NCI-H2196 (cell line): ENCODE data around the gene CSGALNACT2.

ENCODE experiments used
- DNase-seq: peaks from one replicate; lab custom pipeline; 2025; ENCODE audit not compliant: unreplicated experiment; lab: John Stamatoyannopoulos, UW

Gene CSGALNACT2

DNA sequence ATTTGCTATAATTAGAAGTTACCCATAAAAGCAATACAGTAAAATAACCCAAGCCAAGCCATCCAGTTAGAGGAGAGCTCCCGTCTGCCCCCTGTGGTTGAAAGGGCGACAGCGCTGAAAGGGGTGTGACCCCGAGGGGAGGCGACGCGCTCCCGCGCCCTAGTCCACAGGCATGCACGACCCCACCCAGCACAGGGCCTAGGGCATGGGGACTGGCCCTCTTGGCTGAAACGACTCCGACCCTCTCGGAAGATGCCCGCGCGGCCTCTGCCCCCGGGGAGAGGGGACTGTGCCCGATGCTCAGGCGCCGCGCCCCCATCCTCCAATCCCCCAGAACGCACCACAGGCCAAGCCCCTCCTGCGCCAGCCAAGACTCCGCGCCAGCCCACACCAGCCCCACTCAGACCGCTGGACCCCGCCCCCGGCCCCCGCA, 64.0 kb downstream of the CSGALNACT2 start:
- no peak for DNase-seq

DNA sequence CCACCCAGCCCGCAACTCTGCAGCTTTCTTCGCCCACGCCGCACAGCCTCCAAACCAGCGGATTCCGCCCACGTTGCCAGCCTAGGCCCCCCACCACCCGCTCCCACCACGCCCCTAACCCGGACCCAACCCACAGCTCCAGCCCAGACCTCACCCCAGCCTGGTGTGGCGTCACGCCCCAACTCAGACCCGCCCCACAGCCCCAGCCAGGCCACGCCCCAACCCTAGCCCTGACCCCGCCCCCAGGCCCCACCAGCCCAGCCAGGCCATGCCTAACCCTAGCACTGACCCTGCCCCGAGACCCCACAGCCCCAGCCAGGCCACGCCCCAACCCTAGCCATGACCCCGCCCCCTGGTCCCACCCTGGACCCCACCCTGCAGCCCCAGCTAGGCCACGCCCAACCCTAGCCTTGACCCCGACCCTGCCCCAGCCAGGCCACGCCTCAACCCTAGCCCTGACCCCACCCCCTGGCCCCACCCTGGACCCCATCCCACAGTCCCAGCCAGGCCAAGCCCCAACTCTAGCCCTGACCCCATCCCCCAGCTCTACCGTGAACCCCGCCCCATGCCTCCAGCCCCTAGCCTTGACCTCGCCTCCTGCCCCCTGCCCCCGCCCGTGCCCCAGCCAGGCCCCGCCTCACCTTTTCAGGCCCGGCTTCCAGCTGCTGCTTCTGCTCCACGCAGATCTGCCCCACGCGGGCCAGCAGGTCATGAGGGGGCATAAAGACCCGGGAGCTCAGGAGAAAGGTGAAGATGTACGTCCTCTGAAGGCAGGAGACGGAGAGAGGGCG, 64.6 kb downstream of the CSGALNACT2 start:
- no peak for DNase-seq

DNA sequence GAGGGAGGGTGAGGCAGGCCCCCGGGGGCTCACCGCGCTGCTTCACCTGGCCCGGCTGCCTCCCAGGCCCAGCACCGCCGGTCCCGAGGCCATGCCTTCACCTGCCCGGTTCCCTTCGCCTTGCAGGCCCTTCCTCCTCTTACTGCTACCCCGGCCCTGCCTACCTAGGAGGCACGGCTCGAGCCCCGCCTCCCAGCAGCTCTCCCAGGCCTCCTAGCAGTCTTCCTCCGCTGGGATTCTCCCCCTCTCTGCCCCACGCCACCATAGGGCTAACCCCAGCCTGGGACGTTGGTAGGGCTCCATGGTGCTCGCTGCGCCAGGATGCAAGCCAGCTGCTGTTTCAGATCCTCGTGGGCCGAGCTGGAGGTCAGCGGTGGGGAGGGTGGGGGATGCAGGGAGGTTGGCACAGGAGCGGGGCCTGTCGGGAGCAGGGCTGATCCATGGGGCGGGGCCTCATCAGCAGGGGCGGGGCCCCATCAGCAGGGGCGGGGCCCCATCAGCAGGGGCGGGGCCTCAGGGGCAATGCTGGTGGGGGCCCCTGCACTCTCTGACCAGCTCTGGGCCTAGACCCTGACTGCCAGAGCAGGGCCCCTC, 65.3 kb downstream of the CSGALNACT2 start:
- DNase-seq, result no peak

DNA sequence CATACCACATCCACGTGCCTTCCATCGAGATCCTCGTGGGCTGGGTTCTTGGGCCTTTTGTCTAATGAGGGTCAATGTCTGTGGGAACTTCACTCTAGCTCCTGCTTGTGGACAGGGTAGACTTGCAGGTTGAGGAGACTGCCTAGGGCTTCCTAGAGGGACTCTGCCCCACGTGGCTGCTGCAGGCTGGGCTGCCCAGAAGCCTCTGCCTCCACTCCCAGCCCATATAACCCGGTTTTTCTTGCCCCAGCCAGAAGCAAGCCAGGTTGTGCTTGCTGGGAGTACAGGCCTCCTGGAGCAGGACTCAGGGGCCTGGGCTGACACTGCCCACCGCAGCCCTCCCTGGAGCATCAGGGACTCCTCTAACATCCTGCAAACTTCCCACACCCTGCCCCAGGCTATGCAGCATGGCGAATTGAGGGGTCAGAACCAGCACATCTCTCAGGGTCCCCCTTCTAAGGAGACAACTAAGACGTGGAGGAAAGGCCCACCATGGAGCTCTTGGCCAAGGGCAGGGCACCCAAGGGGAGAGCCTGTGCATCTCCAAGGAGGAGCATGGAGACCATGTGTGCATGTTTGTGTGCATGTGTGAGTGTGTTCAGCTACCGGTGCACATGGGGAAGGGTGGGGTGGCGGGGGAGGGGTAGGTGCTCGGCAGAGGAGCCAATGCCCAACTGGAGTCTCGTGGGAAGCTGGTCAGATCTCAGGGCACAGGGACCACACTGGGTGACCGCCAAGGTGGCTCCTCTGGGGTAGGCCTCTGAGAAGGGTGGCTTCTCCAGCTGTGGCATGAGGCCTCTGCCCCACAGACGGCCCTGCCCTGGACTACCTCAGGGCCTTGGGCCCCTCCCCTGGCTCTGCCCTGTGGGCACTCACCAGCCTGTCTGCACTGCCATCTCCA, 66.0 kb downstream of the CSGALNACT2 start:
- DNase-seq, result no peak

DNA sequence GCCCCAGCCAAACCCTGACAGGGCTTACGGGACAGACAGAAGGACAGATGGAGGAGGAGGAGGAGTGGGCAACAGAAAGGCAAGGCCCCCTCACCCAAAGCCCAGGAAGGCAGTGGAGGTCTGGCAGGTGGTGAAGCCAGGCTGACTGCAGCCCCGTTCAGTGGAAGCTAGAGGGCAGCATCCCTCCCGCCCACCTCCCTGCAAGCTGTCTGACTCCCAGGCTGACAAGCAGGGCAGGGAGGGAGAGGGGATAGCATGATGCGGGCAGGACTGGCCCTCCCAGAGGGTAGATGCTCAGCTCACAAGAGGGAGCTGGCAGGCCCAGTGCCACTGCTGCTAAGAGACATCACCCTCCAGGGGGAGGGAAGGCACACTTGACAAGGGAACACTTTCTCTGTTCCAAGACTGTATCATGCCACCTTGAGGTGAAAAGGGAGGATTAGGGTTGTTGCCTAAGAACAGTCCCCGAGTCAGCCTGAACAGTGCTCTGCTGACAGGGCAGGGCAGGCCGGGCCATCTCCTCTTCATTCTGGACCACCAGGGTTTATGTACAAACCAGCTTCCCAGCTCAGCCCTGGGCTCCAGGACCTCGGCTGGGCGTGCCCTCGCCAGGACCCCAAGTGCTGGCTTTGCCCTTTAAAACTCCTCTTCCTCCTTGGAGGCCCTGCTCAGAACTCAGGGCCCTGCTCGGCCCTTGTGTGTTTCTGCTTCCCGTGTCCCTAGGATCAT, 66.9 kb downstream of the CSGALNACT2 start:
- DNase-seq, result peak; percentile 20

DNA sequence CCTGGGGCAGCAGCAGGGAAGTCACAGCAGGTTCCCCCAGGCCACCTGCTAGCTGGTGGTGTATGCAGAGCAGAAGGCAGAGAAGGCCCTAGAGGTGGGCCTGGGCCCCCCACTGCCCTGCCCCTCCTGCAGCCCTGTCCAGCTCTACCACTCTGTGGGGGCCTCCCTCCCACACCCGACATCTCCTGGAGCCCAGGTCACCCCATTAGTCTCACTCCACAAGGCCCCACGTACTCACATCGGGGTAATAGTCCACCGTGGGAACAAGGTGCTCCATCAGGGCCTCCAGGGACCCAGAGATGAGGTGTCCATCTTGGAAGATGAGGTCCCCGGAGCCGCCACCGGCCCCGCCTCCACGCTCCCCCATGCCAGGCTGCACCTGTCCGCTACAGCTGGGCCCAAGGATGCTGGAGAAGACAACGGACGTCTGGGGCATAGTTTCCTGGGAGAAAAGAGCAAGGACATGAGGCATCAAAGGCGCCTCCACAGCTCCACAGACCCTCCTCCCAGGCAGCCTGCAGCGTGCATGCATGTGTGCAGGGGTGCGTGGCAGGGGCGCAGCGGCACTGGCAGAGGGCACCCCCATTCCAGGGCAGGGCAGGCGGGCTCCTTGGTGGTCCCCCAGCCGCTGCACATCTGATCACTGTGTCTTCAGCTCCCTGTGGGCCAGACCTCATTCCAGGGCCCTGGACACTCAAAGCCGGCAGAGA, 67.6 kb downstream of the CSGALNACT2 start:
- DNase-seq, result no peak

DNA sequence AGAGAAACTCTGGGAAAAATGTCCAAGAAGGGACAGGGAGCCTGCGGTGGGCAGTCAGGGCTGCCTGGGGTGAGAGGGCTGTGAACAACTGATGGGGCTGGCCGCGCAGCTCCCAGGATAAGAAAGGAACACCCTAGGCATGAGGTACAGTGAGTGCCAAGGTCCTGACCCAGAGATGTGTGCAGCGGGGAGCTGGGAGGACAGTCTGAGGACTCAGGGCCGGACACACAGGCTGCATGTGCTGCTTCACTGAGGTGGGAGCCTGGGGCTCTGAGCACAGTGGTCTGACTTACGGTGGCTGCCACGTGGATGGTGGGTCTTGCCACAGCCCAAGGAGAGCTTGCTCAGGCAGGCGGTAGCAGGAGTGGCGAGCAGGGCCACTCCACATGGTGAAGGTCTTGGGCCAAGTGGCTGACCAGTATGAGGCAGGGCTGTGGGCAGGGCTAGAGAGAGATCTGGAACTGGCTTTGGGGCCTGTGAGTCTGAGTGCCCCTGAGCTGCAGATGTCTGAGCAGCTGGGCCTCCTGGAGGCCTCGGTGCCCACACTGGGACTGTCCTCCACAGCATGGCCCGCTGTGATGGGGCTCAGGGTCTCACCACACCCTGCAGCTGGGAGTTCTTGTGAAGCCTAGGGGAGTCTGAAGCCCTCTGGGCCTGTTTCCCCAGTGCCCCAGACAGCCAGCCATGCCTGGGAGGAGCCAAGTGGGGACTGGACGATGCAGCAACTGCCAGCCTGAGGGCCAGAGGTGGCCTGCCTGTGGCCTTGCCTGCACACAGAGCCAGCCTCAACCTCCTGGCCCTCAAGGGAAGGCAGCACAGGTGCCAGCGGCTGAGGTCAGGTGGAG, 68.4 kb downstream of the CSGALNACT2 start:
- no peak for DNase-seq

DNA sequence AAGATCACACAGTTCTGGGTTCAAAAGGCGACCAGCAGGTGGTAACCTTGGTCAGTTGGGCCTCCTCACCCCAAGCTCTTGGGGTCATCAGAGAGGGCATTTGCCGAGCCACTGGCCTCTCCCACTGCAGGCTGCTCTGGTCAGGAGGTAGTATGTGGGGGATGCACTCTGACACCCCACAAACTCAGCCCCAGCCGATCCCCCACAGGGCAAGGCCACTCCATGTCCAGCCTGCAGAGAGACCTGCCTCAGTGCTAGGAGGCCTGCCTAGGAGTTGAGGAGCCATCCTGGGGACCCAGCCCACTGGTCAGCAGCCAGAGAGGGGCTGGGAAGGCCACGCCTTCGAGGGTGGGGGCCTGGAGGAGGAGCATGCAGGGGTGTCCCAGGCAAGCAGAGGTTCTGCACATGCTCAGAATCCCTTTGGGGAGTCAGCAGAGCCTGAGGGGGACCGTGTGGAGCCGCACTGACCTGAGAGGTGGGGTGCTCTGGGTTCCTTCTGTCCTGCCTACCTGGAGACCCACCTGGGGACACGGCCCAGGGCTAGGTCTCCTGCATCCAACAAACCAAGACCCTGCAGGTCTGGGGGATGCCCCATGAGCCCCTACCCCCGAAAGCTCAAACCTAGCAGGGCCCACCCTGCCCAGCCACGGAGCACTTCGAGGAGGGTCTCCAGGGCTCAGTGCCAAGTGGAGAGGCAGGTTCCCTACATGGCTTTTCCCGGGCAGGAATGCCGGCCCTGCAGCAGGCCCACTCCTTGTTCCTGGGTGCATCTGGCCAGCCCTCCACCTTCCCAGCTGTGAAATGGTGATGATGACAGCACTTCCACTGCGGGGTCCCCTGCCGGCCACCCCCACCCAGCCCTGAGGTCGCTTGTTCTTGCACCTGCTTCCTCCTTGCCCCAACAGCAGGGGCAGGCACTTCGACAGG, 70.2 kb downstream of the CSGALNACT2 start:
- no peak for DNase-seq

DNA sequence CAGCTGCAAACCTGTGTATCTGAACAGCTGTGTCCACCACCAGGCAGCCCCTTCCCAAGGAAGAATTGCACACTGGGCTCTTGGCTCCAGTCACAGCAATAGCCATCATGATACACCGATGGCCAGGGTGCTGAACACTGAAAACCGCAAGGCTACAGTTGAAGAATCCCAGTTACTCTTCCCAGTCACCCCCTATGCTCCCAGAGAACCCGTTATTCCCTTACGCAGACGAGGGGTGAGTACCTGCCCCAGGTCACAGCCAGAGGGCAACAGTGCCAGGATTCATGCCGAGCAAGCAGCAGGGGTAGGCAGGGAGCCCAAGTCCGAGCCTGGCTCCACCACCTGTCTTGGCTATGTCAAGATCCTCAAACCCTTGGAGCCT, 70.8 kb downstream of the CSGALNACT2 start:
- DNase-seq, result no peak

DNA sequence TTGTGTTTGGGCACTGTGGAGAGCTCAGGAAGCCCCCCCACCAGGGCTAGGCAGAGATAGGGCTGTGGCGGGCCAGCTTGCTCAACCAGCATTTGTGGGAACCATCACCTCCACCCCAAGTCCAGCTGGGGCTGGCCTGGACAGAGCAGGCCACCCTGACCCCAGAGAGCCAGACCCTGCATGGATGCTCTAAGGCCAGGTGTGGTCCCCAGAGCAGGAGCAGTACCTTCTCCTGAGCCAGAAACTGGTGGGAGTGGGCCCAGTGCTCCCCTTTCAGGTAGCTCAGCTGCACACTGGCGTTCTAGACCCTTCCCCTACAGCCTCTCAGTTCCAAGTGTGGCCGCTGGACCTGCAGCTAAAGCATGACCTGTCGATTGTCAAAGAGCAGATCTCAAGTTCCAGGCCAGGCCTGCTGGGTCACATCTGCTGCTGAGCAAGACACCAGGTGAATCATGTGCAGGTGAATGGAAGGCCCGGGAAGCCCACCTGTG, 71.5 kb downstream of the CSGALNACT2 start:
- no peak for DNase-seq

DNA sequence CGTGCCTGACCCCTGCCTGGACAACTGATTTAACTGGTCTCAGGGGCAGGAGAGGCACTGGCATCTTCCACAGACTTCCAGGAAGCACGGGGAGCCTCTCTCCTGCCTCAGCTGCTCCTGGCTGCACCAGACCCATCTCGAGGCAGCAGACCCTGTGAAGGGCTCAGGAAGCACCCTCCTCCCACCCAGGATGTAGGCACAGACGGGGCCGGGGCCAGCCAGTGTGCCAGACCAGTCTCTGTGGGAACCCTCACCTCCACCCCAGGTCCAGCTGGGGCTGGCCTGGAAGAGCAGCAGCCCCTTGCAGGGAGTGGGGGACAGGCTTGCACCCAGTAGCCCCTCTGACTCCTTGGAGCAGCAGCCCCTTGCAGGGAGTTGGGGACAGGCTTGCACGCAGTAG, 72.3 kb downstream of the CSGALNACT2 start:
- no peak for DNase-seq

DNA sequence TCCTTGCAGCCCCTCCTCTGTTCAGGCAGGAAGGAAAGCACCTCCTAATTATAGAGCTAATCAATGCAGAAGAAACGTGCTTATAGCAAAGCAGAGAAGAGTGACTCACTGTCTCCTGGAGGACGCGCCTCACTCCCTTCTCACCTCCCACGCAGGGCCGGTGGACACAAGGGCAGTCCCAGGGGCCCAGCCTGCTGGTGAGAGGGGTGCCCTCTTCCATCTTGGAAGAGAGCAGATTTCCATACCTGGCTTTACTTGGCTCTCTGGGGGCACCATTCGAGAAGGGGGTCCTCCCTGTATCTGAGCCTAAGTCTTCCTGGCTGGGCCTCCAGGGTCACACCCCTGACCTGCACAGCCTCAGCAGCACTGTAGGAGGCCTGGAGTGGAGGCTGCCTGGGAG, 72.8 kb downstream of the CSGALNACT2 start:
- no peak for DNase-seq

DNA sequence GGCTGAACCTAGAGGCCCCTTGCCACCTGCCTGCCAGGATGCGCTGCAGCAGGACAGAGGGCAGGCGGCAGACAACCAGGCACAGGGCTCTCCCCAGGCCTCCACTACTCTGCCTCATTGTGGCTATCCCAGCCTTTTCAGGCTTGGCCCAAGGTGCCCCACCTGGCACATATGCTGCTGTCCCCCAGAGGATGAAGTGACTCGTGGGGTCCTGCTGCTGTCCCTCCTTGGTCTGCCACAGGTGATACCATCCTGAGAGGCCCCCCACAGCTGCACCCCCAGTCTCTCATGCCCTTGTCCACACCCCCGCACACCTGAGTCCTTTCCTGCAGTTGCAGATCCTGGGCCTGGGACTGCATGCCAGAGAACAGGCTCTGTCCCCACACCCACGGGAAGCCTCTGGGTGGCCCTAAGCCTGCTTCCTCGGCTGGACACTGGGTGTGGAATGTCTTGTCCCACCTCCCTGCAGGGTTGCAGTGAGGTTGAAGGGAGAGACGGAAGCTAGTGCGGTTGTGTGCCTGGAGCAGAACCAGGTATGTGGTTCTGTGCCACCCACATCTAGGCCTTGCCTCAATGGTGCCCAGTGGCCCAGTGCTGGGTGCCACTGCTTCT, 73.3 kb downstream of the CSGALNACT2 start:
- no peak for DNase-seq

DNA sequence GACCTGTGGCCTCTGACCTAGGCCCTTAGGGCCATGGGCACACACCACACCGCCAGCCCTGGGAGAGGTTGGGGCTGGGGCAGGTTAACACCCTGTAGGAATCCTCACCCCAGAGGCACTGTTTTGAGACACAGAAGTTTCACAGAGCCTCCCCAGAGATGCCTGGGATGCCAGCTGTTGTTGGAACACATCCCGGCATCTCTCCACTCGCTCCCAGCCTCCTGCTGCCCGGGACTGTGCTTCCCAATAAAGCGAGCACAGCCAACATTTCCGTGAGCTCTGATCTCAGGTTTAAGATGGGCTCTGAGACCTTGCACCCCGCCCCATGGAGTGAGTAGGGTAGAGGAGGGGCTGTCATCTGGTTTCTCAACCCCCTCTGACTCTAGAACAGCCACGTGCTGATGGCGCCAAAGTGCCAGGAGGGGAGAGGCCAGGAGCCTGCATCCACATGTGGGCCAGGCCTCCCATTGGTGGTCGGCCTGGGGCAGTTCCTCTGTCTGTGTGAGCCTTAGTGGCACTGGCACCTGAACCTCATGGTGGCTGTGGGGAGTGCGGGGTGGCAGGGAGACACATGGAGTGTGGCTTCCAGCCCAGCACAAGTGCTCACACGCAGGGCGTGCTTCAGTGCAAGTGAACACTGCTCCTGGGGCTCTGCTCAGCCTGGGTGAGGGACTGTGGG, 73.9 kb downstream of the CSGALNACT2 start:
- DNase-seq, result no peak

DNA sequence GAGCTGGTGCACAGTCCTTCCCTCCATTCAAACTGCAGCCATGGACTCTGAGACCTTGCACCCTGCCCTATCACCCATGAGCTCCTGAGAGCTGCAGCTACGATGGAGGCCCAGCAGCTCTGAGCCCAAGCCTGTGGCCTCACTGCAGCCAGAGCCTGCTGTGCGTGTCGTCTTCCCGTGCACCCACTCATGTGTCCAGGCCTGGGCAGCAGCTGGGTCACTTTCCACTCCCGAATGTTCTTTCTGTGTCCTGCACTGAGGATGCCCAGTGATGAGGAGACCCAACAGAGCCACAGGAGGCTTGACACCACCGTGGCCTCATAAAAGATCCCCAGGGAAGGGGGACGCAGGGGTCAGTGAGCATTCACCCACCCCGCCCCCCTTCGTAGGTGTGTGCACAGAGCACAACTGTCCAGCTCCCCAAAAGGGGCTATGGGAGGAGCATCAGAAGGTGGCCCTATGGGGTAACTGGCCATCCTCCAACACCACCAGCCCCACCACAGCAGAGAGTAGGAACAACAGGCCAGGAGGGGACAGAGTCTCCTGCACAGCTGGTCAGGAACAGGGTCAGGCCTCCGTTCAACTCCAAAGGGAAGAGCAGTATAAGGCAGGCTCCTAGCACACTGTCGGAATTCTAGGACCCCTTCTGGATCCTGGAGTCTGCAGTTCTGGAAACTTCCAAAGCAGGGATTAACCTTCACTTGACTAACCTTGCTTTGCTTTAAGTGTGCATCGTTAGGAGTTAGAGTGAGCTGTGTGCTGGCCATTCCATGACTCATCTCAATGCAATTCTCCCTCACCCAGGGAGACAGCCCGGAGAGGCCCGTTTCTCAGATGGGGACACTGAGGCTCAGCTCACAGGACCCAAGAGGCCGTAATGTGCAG, 76.1 kb downstream of the CSGALNACT2 start:
- no peak for DNase-seq

DNA sequence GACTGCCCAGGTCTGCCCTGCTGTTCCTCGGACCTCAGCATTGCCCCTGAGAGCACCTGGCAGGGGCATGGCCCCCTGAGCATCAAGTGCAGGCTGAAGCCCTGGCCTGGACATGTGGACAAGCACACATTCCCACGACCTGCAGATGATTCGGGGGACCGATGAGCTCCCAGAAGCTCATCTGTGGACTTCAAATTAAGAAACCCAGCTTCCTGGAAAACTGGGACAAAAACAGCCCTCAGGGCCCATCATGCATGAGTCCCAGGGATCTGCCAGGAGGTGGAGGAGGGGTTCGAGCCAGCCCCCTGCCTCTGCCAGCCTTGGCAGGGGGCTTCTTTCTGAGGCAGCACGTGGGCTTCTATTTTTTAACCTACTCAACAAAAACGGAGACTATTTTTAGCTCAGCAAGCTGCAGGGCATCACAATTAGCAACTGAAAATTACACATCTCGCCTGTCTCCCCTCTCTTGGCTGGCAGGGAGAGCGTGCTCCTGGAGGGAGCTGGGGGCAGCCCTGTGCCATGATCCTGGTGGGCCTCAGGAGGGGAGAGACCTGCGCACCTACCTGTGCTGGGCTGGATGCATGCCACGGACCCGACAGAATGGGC, 76.8 kb downstream of the CSGALNACT2 start:
- no peak for DNase-seq
